GM10847 (cell line): Measurements from ENCODE around the gene KDM1B.

ENCODE experiments used
- POLR2A ChIP-seq: IDR thresholded peaks from 2 replicates; pipeline ENCODE4 v1.6.1; 2011; ENCODE audit not compliant: insufficient read length; ENCODE audit errors: extremely low read depth

The KDM1B gene

DNA sequence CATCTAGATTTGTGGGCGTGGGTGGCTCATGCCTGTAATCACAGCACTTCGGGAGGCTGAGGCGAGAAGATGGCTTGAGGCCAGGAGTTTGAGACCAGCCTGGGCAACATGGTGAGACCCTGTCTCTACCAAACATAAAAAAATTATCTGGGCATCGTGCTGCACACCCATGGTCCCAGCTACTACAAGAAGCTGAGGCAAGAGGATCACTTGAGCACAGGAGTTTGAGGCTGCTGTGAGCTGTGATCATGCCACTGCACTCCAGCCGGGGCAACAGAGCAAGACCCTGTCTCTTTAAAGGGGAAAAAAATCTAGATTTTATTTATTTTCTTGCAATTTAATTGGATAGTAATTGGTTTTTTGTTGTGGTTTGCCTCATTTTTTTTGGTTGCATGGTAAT lies 55.5 kb downstream of the KDM1B start:
- TF ChIP-seq POLR2A: no peak

DNA sequence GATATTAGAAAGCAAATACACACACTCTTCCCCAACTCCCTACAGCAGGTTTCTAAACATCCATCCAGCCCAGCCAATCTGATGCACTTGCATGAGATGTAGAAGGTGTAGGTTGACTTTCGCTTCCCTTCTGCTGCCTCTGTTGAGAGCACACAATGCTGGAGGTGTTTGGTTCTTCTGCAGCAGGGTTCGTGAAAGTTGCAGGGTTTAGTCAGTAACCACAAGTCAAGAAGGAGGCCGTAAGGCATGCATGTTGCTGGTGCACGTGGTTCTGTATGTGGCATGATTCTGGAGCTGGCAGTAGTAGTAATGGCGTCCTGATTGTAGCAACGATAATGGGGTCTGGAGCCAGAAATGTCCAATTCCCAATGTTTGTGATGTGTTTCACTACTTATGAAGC lies 56.1 kb downstream of the KDM1B start:
- no peak for TF ChIP-seq POLR2A

DNA sequence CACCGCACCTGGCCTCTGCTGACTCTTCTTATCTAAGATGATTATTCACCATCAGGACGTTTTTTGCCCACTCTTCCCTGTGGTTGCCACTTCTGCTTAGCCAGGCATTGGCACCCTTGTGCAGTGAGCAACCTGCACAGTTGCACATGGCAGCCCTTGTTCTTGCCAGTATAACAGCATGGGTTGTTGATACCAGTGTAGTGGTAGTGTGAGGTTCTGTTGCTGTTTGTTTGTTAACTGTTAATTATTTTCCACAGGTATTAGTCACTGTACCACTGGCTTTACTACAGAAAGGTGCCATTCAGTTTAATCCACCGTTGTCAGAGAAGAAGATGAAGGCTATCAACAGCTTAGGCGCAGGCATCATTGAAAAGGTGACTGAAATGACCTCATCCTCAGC lies 57.0 kb downstream of the KDM1B start:
- TF ChIP-seq POLR2A: no peak

GRCh38 chr6:18213439-18213838 lies 58.2 kb downstream of the KDM1B start:
- no peak for TF ChIP-seq POLR2A

DNA sequence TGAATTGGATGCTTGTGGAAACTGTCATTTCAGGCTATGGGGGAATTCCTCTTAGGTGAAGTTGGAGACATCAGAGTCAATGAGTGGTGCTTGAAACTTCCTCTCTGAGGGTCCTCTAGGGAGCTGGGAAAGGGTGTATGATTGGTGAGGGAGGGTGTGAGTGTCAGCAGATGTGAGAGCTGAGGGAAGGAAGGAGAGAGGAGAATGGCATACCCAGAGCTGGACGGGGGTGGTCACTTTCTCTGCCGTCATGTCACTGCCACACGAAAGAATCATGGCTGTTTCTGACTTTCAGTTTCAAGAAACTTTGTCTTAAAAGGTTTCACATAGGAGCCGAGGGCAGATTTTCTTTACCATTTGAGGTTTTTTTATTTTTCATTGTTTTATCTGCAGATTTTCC lies 58.8 kb downstream of the KDM1B start:
- no peak for TF ChIP-seq POLR2A

DNA sequence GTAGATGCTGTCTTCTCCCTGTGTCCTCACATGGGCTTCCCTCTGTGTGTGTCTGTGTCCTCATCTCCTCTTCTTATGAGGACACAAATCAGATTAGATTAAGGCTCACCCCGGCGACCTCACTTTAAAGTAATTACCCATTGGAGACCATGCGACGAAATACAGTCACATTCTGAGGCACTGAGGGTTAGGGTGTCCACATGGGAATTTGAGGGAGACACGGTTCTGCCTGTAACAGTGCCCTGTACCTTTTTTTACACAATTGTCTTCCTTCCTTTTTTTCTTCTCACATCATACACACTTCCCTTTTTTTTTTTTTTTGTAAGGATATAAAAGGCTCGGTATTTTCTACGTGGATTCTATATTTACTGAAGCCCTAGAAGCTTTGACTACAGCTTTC lies 60.2 kb downstream of the KDM1B start:
- no peak for TF ChIP-seq POLR2A

GRCh38 chr6:18216411-18216810 lies 61.2 kb downstream of the KDM1B start:
- no peak for TF ChIP-seq POLR2A

DNA sequence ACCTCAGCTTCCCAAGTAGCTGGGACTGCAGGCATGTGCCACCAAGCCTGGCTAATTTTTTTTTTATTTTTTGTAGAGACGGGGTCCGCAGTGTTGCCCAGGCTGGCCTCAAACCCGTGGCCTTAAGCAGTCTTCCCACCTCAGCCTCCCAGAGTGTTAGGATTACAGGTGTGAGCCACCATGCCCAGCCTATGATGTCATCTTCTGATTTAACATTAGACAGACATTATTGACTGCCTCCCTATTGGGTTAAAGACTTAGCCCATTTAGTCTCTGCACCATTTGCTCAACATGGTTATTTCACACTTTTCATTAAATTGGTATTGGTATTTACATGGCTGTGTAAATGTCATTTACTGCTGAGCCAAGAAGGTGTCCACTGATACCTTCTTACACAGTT lies 63.0 kb downstream of the KDM1B start:
- no peak for TF ChIP-seq POLR2A

GRCh38 chr6:18219591-18219990 lies 64.4 kb downstream of the KDM1B start:
- no peak for TF ChIP-seq POLR2A

- TF ChIP-seq POLR2A: no peak
Observed at GRCh38 chr6:18221288-18221615, 66.0 kb downstream of the KDM1B start.

- no peak for TF ChIP-seq POLR2A
Observed at GRCh38 chr6:18234564-18234963, 79.3 kb downstream of the KDM1B start.

DNA sequence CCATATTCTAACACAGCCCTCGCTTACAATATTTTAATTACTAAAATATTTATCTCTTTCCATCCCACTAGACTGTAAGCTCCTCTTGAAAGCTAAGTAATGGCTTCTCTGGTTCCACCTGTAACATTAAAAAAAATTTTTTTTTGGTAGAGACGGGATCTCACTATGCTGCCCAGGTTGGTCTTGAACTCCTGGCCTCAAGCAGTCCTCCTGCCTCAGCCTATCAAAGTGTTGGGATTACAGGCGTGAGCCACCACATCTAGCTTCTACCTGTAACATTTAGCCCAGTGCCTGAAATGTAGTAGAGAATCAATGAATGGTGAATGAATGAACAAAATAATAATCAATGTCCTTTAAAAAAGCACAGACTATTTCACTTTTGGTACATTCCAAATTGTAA lies 80.3 kb downstream of the KDM1B start:
- TF ChIP-seq POLR2A: no peak

GRCh38 chr6:18237167-18237566 lies 81.9 kb downstream of the KDM1B start:
- no peak for TF ChIP-seq POLR2A

GRCh38 chr6:18240230-18240629 lies 85.0 kb downstream of the KDM1B start:
- no peak for TF ChIP-seq POLR2A

GRCh38 chr6:18241208-18242038 lies 86.2 kb downstream of the KDM1B start:
- TF ChIP-seq POLR2A: no peak

DNA sequence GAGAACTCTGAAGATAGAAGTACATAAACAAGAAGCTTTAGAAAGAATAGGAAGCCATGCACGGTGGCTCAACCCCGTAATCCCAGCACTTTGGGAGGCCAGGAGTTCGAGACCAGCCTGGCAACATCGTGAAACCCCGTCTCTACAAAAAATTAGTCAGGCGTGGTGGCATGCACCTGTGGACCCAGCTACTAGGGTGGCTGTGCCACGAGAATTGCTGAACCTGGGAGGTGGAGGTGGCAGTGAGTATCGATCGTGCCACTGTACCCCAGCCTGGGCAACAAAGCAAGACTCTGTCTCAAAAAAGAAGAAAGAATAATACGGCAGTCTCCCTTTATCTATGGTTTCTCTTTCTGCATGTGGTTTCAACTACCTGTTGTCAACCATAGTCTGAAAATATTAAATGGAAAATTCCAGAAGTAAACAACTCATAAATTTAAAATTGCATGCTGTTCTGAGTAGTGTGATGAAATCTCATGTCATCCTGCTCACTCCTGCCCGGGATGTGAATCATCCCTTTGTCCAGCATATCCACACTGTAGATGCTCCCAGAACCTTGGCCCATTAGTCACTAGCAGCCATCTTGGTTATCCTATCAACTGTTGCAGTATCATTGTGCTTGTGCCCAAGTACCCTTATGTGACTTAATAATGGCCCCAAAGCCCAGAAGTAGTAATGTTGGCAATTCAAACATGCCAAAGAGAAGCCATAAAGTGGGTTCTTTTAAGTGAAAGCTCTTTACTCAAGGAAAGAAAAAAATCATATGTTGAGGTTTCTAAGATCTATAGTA lies 87.0 kb downstream of the KDM1B start:
- no peak for TF ChIP-seq POLR2A
